ENCODE measurements around the gene TRAPPC3. TPM values are rescaled to one million over a fixed set of nuclear protein-coding genes. Genes with fewer than 3 reads are reported as not detected.

Gene TRAPPC3
- total and polyA plus RNA-seq, 7 donors = 75.1 to 177 (median 108) TPM

GRCh38 chr1:36093226-36093625 lies 56.1 kb downstream of the TRAPPC3 start:
- 91 to 92% methylated on average over 7 of the region's 7 CpGs for WGBS, 2 donors
- intact Hi-C loops (cut with DNase I) = no loop called here
- Histone ChIP-seq H3K4me1 (peaks cover 0 to 28% (median 19%) of the 10 kb centered on the region in 4 donors), H3K27ac (no peak overlapping the region), H3K9me3 (no peaks in the 10 kb centered on the region), H3K27me3 (no peaks in the 10 kb centered on the region), H3K36me3 (peaks cover 13 to 56% (median 31%) of the 10 kb centered on the region in 4 donors), H3K4me3 (no peak overlapping the region)
- DNase-seq = peak; percentile 53
- no peak for TF ChIP-seq POLR2A (IDR thresholded peaks at IDR 0.05)
- TF ChIP-seq EP300 (IDR thresholded peaks at IDR 0.05) = no peak
- no peak for TF ChIP-seq CTCF (IDR thresholded peaks at IDR 0.05)
- no peak for TF ChIP-seq POLR2AphosphoS5 (IDR thresholded peaks at IDR 0.05)

- WGBS, 2 donors = 82 to 91% methylated on average over 9 of the region's 9 CpGs
- no peaks in the 10 kb centered on the region for H3K9me3 ChIP-seq
- no peak overlapping the region for H3K27ac ChIP-seq
- TF ChIP-seq POLR2AphosphoS5 (IDR thresholded peaks at IDR 0.05) = no peak
- no peak for TF ChIP-seq EP300 (IDR thresholded peaks at IDR 0.05)
- TF ChIP-seq POLR2A (IDR thresholded peaks at IDR 0.05) = no peak
- TF ChIP-seq CTCF (IDR thresholded peaks at IDR 0.05) = no peak
- peak; percentile 46 for DNase-seq
- H3K4me3 ChIP-seq = no peak overlapping the region
- H3K4me1 ChIP-seq = peaks cover 0 to 32% (median 22%) of the 10 kb centered on the region in 4 donors
- intact Hi-C loops (cut with DNase I) = no loop called here
- peaks cover 13 to 56% (median 31%) of the 10 kb centered on the region in 4 donors for H3K36me3 ChIP-seq
- H3K27me3 ChIP-seq = no peaks in the 10 kb centered on the region
Observed at GRCh38 chr1:36092798-36093185, 56.5 kb downstream of the TRAPPC3 start.

- intact Hi-C loops (cut with DNase I) = no loop called here
- 89 to 93% methylated on average over 17 of the region's 17 CpGs for WGBS, 2 donors
- Histone ChIP-seq H3K27me3 (no peaks in the 10 kb centered on the region), H3K36me3 (peaks cover 13 to 56% (median 31%) of the 10 kb centered on the region in 4 donors), H3K9me3 (no peaks in the 10 kb centered on the region), H3K27ac (no peak overlapping the region), H3K4me3 (no peak overlapping the region), H3K4me1 (peaks cover 0 to 32% (median 22%) of the 10 kb centered on the region in 4 donors)
- peak; percentile 52 for DNase-seq
- TF ChIP-seq POLR2A (IDR thresholded peaks at IDR 0.05) (no peak), CTCF (IDR thresholded peaks at IDR 0.05) (no peak), POLR2AphosphoS5 (IDR thresholded peaks at IDR 0.05) (no peak), EP300 (IDR thresholded peaks at IDR 0.05) (no peak)
Observed at GRCh38 chr1:36092166-36092797, 57.0 kb downstream of the TRAPPC3 start.

GRCh38 chr1:36091698-36092097 lies 57.6 kb downstream of the TRAPPC3 start:
- peak; percentile 50 for DNase-seq
- intact Hi-C loops (cut with DNase I) = no loop called here
- no peaks in the 10 kb centered on the region for H3K27me3 ChIP-seq
- H3K36me3 ChIP-seq = peaks cover 13 to 56% (median 31%) of the 10 kb centered on the region in 4 donors
- no peak overlapping the region for H3K4me3 ChIP-seq
- TF ChIP-seq POLR2AphosphoS5 (IDR thresholded peaks at IDR 0.05) = no peak
- peaks cover 0 to 32% (median 22%) of the 10 kb centered on the region in 4 donors for H3K4me1 ChIP-seq
- no peaks in the 10 kb centered on the region for H3K9me3 ChIP-seq
- 93 to 94% methylated on average over 13 of the region's 13 CpGs for WGBS, 2 donors
- no peak overlapping the region for H3K27ac ChIP-seq

GRCh38 chr1:36091141-36091540 lies 58.1 kb downstream of the TRAPPC3 start:
- Histone ChIP-seq H3K4me1 (peaks cover 0 to 32% (median 22%) of the 10 kb centered on the region in 4 donors), H3K9me3 (no peaks in the 10 kb centered on the region), H3K4me3 (no peak overlapping the region), H3K36me3 (peaks cover 13 to 51% (median 31%) of the 10 kb centered on the region in 4 donors), H3K27ac (no peak overlapping the region), H3K27me3 (no peaks in the 10 kb centered on the region)
- TF ChIP-seq POLR2A (IDR thresholded peaks at IDR 0.05) (no peak), POLR2AphosphoS5 (IDR thresholded peaks at IDR 0.05) (no peak), EP300 (IDR thresholded peaks at IDR 0.05) (no peak), CTCF (IDR thresholded peaks at IDR 0.05) (no peak)
- WGBS, 2 donors = 93 to 97% methylated on average over 4 of the region's 4 CpGs
- DNase-seq = peak; percentile 35
- intact Hi-C loops (cut with DNase I) = no loop called here
